IMR-90 (cell line): ENCODE results near the gene SIAH3. TPM values are rescaled to one million over a fixed set of nuclear protein-coding genes. Genes with fewer than 3 reads are reported as not detected.

Experiments used
- ATAC-seq: fragments of 200-7000 bp; cut with Tn5 transposase; 2 replicates; pipeline ENCODE4 v1.9.1; 2020; ENCODE audit warnings: low read depth, mild to moderate bottlenecking, moderate library complexity
- BruUV-seq: library from RNA; stranded (reverse); fragments of 400-500 nt; replicated peaks from 2 replicates; lab custom pipeline; 2021; lab: Mats Ljungman, UMichigan
- CTCF ChIA-PET: fragments of 300-600 bp; formaldehyde crosslinking; extraction: SDS; loops from one replicate; lab custom pipeline; 2021; ENCODE audit warnings: antibody characterized with exemption; lab: Yijun Ruan, JAX
- POLR2A ChIA-PET: fragments of 300-600 bp; sonication (Branson Sonifier 250); formaldehyde crosslinking; loops from one replicate; lab custom pipeline; 2022; ENCODE audit warnings: antibody characterized with exemption; ENCODE audit not compliant: unreplicated experiment; lab: Charles Lee
- DNase-seq: peaks from one replicate; pipeline ENCODE4 v3.0.0; 2013
- H2AFZ ChIP-seq: replicated peaks from 2 replicates; pipeline ENCODE3; 2013; ENCODE audit warnings: low read length, mild to moderate bottlenecking; ENCODE audit not compliant: poor library complexity
- H2AK5ac ChIP-seq: 2 replicates; pipeline ENCODE4 v1.6.1; 2013; ENCODE audit warnings: low read depth, low read length, inconsistent platforms
- H2AK9ac ChIP-seq: replicated peaks from 2 replicates; pipeline ENCODE3; 2013; ENCODE audit warnings: mild to moderate bottlenecking, low read depth, low read length, moderate library complexity; ENCODE audit not compliant: poor library complexity
- H2BK120ac ChIP-seq: 2 replicates; pipeline ENCODE4 v1.6.1; 2013; ENCODE audit warnings: low read depth, low read length, inconsistent platforms
- H2BK15ac ChIP-seq: 3 replicates; pipeline ENCODE4 v1.6.1; 2013; ENCODE audit warnings: low read depth, low read length, inconsistent platforms
- H2BK20ac ChIP-seq: 2 replicates; pipeline ENCODE4 v1.6.1; 2013; ENCODE audit warnings: low read depth, mild to moderate bottlenecking, inconsistent platforms, low read length, moderate library complexity
- H2BK5ac ChIP-seq: 2 replicates; pipeline ENCODE4 v1.6.1; 2013; ENCODE audit warnings: mild to moderate bottlenecking, low read depth, low read length, inconsistent platforms; ENCODE audit not compliant: poor library complexity, severe bottlenecking
- H3K14ac ChIP-seq: replicated peaks from 2 replicates; pipeline ENCODE4 v1.6.1; 2013; ENCODE audit warnings: low read depth, low read length, inconsistent platforms
- H3K18ac ChIP-seq: 2 replicates; pipeline ENCODE4 v1.6.1; 2013; ENCODE audit warnings: low read depth, low read length, control low read depth
- H3K23ac ChIP-seq: 2 replicates; pipeline ENCODE4 v1.6.1; 2013; ENCODE audit warnings: low read depth, low read length, inconsistent platforms
- H3K27ac ChIP-seq: 2 replicates; pipeline ENCODE4 v1.5.1; 2013; ENCODE audit warnings: mild to moderate bottlenecking, control low read depth, low read length; ENCODE audit not compliant: insufficient read depth
- H3K27me3 ChIP-seq: 2 replicates; pipeline ENCODE4 v1.6.1; 2013; ENCODE audit warnings: low read length; ENCODE audit not compliant: control insufficient read depth, insufficient read depth
- H3K36me3 ChIP-seq: 2 replicates; pipeline ENCODE4 v1.6.1; 2013; ENCODE audit warnings: low read length, mixed read lengths; ENCODE audit not compliant: control insufficient read depth, insufficient read depth
- H3K4ac ChIP-seq: 2 replicates; pipeline ENCODE4 v1.6.1; 2013; ENCODE audit warnings: low read depth, low read length, inconsistent platforms
- H3K4me1 ChIP-seq: 2 replicates; pipeline ENCODE4 v1.6.1; 2013; ENCODE audit warnings: low read length, mixed read lengths; ENCODE audit not compliant: control insufficient read depth, insufficient read depth
- H3K4me2 ChIP-seq: 2 replicates; pipeline ENCODE4 v1.6.1; 2013; ENCODE audit warnings: low read depth, mild to moderate bottlenecking, control low read depth, low read length, moderate library complexity
- H3K4me3 ChIP-seq: 2 replicates; pipeline ENCODE4 v1.5.1; 2013; ENCODE audit warnings: low read depth, mild to moderate bottlenecking, control low read depth, low read length, moderate library complexity; ENCODE audit not compliant: insufficient read depth
- H3K56ac ChIP-seq: 2 replicates; pipeline ENCODE4 v1.6.1; 2013; ENCODE audit warnings: low read length, inconsistent platforms; ENCODE audit not compliant: insufficient read depth; ENCODE audit errors: extremely low read depth
- H3K79me1 ChIP-seq, 2 experiments: 2 replicates each; pipeline ENCODE4 v1.6.1; 2013; ENCODE audit warnings: low read length in 2 of 2, inconsistent platforms in 1 of 2, low read depth in 1 of 2
- H3K9ac ChIP-seq: 2 replicates; pipeline ENCODE4 v1.6.1; 2013; ENCODE audit warnings: low read depth, low read length, control low read depth
- H3K9me1 ChIP-seq: 2 replicates; pipeline ENCODE4 v1.6.1; 2013; ENCODE audit warnings: low read length, inconsistent platforms; ENCODE audit not compliant: insufficient read depth
- H3K9me3 ChIP-seq: 2 replicates; pipeline ENCODE4 v1.6.1; 2013; ENCODE audit warnings: low read length; ENCODE audit not compliant: control insufficient read depth, insufficient read depth
- H4K20me1 ChIP-seq: 2 replicates; pipeline ENCODE4 v1.6.1; 2013; ENCODE audit warnings: low read length, inconsistent platforms; ENCODE audit not compliant: insufficient read depth
- H4K5ac ChIP-seq: 2 replicates; pipeline ENCODE4 v1.6.1; 2013; ENCODE audit warnings: mild to moderate bottlenecking, low read depth, low read length, control low read depth
- H4K8ac ChIP-seq, 2 experiments: 2 replicates each; pipeline ENCODE4 v1.6.1; 2013; ENCODE audit warnings: low read depth in 2 of 2, low read length in 2 of 2, control low read depth in 1 of 2, inconsistent platforms in 1 of 2
- H4K91ac ChIP-seq: 2 replicates; pipeline ENCODE4 v1.6.1; 2013; ENCODE audit warnings: low read depth, low read length, inconsistent platforms; ENCODE audit not compliant: insufficient read depth
- MAFK ChIP-seq: IDR thresholded peaks from 2 replicates; pipeline ENCODE4 v1.6.1; 2012; ENCODE audit warnings: low read depth, low read length, improper control_type of control experiment
- WGBS, 2 experiments: methylation state at CpG; one replicate each; pipeline versions ENCODE4 v1.1.5 to v1.1.7; 2013; ENCODE audit warnings: missing lambda C conversion rate in 2 of 2; ENCODE audit not compliant: insufficient read length in 1 of 2; ENCODE audit errors: extremely low coverage in 2 of 2; 5-methylcytosine and 5-hydroxymethylcytosine counted together
- dilution Hi-C: fragments of 300-500 bp; cut with HindIII; formaldehyde crosslinking; loops from one replicate; pipeline ENCODE4 v1.14.3; 2018; ENCODE audit warnings: low sequenced_read_pairs; ENCODE audit not compliant: unreplicated experiment
- in situ Hi-C: fragments of 300-500 bp; cut with MboI; formaldehyde crosslinking; loops from 3 replicates; pipeline ENCODE4 v1.14.3; 2019; ENCODE audit warnings: low sequenced_read_pairs, inconsistent platforms, mixed read lengths
- intact Hi-C: fragments of 100-400 bp; cut with micrococcal nuclease; formaldehyde crosslinking; loops from 2 replicates; pipeline ENCODE4 v1.10.0; 2022
- polyA plus RNA-seq, 3 experiments: library from polyadenylated mRNA; depleted of rRNA; stranded (reverse); fragments of >200 nt; gene quantifications; 2 replicates each; pipeline ENCODE4 v1.2.3, GENCODE V29; 2012; ENCODE audit warnings: low replicate concordance in 1 of 3
- total RNA-seq: library from RNA; depleted of rRNA; stranded (reverse); fragments of >200 nt; gene quantifications from 2 replicates; pipeline ENCODE4 v1.2.3, GENCODE V29; 2012

Gene SIAH3
- total and polyA plus RNA-seq, 2 of the 4 experiments (the other 2 are of a cell fraction) = under 0.01 TPM; not detected in 1

DNA sequence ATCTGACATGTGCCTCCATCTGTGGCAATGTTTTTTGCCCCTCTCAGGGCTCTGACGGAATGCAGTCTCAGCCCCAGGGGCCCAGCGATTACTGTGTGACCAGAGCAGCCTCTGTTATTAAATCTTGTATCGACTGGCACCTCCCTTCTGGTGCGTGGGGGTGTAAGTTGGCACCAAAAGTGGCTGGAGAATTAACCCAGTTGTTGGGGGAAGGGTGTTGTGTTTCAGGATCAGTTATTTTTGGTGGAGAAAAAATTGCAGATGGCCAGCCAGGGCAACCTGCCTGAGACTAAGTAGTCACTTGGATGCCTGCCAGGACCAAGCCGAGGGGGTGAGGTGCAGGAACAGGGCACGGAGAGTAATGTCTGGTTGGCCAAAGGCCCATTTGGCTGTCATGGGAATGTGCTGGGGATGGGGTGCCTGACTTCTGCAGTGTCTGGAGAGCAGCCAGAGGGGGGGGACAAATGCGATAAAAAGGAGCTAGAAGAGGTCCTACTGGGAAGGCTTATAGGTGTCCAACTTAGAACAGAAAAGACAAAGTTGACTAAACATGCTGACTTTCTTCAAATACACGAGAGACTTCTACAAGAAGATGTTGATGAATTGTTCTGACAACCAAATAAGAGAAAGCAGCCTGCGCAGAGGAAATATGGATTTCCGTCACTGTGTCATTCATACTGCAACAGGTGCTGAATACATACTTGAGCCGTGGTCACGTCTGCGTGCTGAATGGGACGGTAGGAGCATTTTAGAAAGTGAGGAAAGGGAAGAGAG lies 69.8 kb downstream of the SIAH3 start:
- no peak overlapping the region for H2AFZ ChIP-seq
- H4K8ac ChIP-seq = no peak overlapping the region
- H3K27ac ChIP-seq = no peak overlapping the region
- intact Hi-C loops (no loop called here), in situ Hi-C loops (no loop called here), dilution Hi-C loops (no loop called here)
- TF ChIP-seq MAFK = no peak
- H3K9me3 ChIP-seq = no peaks in the 10 kb centered on the region
- H2AK5ac ChIP-seq = no peak overlapping the region
- no peaks in the 10 kb centered on the region for H3K36me3 ChIP-seq
- CTCF ChIA-PET = no interaction called here
- no peak overlapping the region for H2BK15ac ChIP-seq
- H4K91ac ChIP-seq = no peak overlapping the region
- BruUV-seq = no TSS peak
- no peak overlapping the region for H3K23ac ChIP-seq
- ATAC-seq (no peak), DNase-seq (no peak)
- H2AK9ac ChIP-seq = no peak overlapping the region
- H4K20me1 ChIP-seq = no peaks in the 10 kb centered on the region
- no peak overlapping the region for H3K4me2 ChIP-seq
- no peak overlapping the region for H3K9ac ChIP-seq
- H3K14ac ChIP-seq = no peak overlapping the region
- peaks cover 21% of the 10 kb centered on the region for H3K27me3 ChIP-seq
- H3K9me1 ChIP-seq = no peaks in the 10 kb centered on the region; the same call in 1 of the 2 replicates
- no peak overlapping the region for H3K4ac ChIP-seq
- 42% methylated on average over 9 of the region's 14 CpGs; no CpG with 5 or more reads in 1 of the 2 experiments for WGBS, 2 experiments
- H2BK20ac ChIP-seq = no peak overlapping the region
- H2BK5ac ChIP-seq = no peak overlapping the region
- H2BK120ac ChIP-seq = no peak overlapping the region
- no peaks in the 10 kb centered on the region for H3K79me1 ChIP-seq
- POLR2A ChIA-PET = no interaction called here
- H3K56ac ChIP-seq = no peak overlapping the region
- no peaks in the 10 kb centered on the region for H3K4me1 ChIP-seq
- no peak overlapping the region for H3K18ac ChIP-seq
- H4K5ac ChIP-seq = no peak overlapping the region
- no peak overlapping the region for H3K4me3 ChIP-seq
